ENCODE measurements around the gene COL4A2.

The COL4A2 gene

DNA sequence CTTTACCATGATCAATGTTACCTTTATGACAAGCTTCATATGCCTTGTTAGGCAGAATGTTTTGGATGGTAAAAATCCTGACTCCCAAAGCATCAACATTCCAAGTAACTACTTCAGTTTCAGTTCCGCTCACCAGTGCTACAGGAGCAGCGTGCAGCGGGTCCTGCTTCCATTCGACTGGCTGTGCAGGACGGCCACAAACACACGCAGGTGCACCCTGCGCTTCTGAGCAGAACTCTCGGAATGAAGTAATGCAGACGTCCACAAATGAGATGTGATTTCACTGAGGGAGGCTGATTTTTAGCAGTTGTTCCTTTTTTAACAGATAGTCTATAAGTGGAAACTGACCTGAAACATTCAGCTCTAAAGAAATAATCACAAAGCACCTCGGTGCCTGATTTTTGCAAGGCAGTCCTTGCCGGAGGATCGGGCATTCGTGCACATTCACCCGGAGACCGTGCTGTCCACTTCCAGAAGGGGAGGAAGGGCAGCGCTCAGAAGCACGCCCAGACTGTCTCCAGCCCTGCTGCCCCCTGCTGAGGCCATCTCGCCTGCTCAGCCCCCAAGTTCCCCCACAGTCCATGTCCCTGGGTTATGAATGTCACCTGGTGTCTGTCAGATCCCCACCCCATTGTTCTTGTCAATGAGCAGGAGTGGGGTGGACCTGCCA is 168.6 kb downstream of the COL4A2 start:
- Histone ChIP-seq H3K27ac (no peak overlapping the region), H3K79me2 (ENCODE audit: insufficient read depth, low read depth) (no peaks in the 10 kb centered on the region), H3K9ac (no peak overlapping the region), H3K27me3 (ENCODE audit: insufficient read depth, low read depth) (no peaks in the 10 kb centered on the region), H4K20me1 (ENCODE audit: insufficient read depth) (no peaks in the 10 kb centered on the region), H3K4me1 (ENCODE audit: low read depth, poor library complexity, severe bottlenecking) (no peaks in the 10 kb centered on the region), H2AFZ (ENCODE audit: low read depth) (no peak overlapping the region), H3K4me2 (no peak overlapping the region), H3K4me3 (IDR thresholded peaks at IDR 0.05; ENCODE audit: insufficient read depth, low read depth, low read length) (no peak overlapping the region), H3K36me3 (ENCODE audit: insufficient read depth) (no peaks in the 10 kb centered on the region)
- TF ChIP-seq, protein P1, sequence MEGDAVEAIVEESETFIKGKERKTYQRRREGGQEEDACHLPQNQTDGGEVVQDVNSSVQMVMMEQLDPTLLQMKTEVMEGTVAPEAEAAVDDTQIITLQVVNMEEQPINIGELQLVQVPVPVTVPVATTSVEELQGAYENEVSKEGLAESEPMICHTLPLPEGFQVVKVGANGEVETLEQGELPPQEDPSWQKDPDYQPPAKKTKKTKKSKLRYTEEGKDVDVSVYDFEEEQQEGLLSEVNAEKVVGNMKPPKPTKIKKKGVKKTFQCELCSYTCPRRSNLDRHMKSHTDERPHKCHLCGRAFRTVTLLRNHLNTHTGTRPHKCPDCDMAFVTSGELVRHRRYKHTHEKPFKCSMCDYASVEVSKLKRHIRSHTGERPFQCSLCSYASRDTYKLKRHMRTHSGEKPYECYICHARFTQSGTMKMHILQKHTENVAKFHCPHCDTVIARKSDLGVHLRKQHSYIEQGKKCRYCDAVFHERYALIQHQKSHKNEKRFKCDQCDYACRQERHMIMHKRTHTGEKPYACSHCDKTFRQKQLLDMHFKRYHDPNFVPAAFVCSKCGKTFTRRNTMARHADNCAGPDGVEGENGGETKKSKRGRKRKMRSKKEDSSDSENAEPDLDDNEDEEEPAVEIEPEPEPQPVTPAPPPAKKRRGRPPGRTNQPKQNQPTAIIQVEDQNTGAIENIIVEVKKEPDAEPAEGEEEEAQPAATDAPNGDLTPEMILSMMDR (conservative IDR thresholded peaks at IDR 0.05; ENCODE audit: low read depth, low read length) = no peak

DNA sequence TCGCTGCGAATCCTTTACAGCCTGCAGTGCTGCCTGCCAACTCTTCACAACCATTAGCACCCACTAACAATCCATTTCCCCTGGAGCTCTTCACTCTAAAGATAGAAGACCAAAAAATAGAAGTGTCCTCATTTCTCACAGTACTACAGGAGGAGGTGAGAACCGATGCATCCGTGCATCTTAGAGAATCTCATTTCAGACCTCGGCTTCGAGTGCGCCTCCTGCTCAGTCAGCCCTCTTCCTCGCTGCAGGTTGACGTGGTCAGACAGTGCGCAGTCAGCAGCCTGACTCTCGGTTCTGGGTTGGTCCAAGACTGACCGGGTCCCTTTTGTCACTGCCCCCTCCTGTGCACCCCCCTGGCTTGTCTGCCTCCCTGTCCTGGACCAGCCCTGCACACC is 169.1 kb downstream of the COL4A2 start:
- H3K9ac ChIP-seq = no peak overlapping the region
- H2AFZ ChIP-seq (ENCODE audit: low read depth) = no peak overlapping the region
- no peaks in the 10 kb centered on the region for H3K4me1 ChIP-seq (ENCODE audit: low read depth, poor library complexity, severe bottlenecking)
- H4K20me1 ChIP-seq (ENCODE audit: insufficient read depth) = no peaks in the 10 kb centered on the region
- H3K4me3 ChIP-seq (IDR thresholded peaks at IDR 0.05; ENCODE audit: insufficient read depth, low read depth, low read length) = no peak overlapping the region
- no peak overlapping the region for H3K27ac ChIP-seq
- H3K36me3 ChIP-seq (ENCODE audit: insufficient read depth) = no peaks in the 10 kb centered on the region
- no peaks in the 10 kb centered on the region for H3K79me2 ChIP-seq (ENCODE audit: insufficient read depth, low read depth)
- TF ChIP-seq, protein P1 (conservative IDR thresholded peaks at IDR 0.05; ENCODE audit: low read depth, low read length) = no peak
- H3K27me3 ChIP-seq (ENCODE audit: insufficient read depth, low read depth) = no peaks in the 10 kb centered on the region
- H3K4me2 ChIP-seq = no peak overlapping the region

- H3K27me3 ChIP-seq (ENCODE audit: insufficient read depth, low read depth) = no peaks in the 10 kb centered on the region
- H3K36me3 ChIP-seq (ENCODE audit: insufficient read depth) = no peaks in the 10 kb centered on the region
- H3K9ac ChIP-seq = no peak overlapping the region
- H4K20me1 ChIP-seq (ENCODE audit: insufficient read depth) = no peaks in the 10 kb centered on the region
- no peaks in the 10 kb centered on the region for H3K79me2 ChIP-seq (ENCODE audit: insufficient read depth, low read depth)
- no peak overlapping the region for H3K27ac ChIP-seq
- H3K4me3 ChIP-seq (IDR thresholded peaks at IDR 0.05; ENCODE audit: insufficient read depth, low read depth, low read length) = no peak overlapping the region
- H3K4me2 ChIP-seq = no peak overlapping the region
- no peak overlapping the region for H2AFZ ChIP-seq (ENCODE audit: low read depth)
- TF ChIP-seq, protein P1 (conservative IDR thresholded peaks at IDR 0.05; ENCODE audit: low read depth, low read length) = no peak
- no peaks in the 10 kb centered on the region for H3K4me1 ChIP-seq (ENCODE audit: low read depth, poor library complexity, severe bottlenecking)
Observed at GRCh38 chr13:110477706-110478245, 170.7 kb downstream of the COL4A2 start.

DNA sequence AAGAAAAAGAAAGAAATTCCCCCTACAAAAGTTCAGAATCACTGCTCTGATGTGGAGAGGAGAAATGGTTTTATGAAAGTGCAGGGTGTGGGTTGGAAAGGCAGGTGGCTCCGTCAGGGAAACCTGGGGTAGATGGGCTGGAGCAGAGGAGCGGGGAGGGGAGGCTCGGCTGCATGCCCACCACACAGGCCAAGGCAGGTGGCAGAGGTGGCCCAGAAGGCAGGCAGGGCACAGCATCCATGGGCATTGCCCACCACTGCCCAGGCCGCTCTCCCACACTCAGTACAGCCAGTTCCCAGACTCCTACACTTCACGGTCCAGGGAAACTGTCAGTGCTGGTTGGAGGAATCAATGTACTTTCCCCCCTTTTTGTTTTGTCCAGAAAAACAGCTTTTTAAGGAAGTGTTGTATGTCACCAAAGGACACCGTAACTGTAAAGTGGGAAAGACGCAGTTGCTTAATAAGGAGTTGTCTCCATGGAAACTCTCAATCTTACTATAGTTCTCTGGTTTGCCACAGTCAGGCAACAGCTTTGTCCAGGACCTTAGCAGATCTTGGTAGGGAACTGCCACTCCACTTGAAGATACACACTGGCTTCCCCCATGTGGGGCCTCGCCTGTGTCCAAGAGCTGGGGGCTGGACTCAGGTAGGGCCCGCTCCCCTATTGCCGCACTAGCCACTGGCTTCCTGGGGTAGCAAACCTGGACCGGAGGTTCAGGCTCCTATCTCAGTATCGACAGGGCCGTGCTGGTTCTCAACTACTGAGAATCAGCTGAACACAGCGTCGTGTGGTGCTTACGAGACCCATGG is 171.5 kb downstream of the COL4A2 start:
- Histone ChIP-seq H2AFZ (ENCODE audit: low read depth) (no peak overlapping the region), H3K4me1 (ENCODE audit: low read depth, poor library complexity, severe bottlenecking) (no peaks in the 10 kb centered on the region), H3K27me3 (ENCODE audit: insufficient read depth, low read depth) (no peaks in the 10 kb centered on the region), H3K4me2 (no peak overlapping the region), H3K79me2 (ENCODE audit: insufficient read depth, low read depth) (no peaks in the 10 kb centered on the region), H3K27ac (no peak overlapping the region), H3K36me3 (ENCODE audit: insufficient read depth) (no peaks in the 10 kb centered on the region), H3K9ac (no peak overlapping the region), H4K20me1 (ENCODE audit: insufficient read depth) (no peaks in the 10 kb centered on the region), H3K4me3 (IDR thresholded peaks at IDR 0.05; ENCODE audit: insufficient read depth, low read depth, low read length) (no peak overlapping the region)
- TF ChIP-seq, protein P1 (conservative IDR thresholded peaks at IDR 0.05; ENCODE audit: low read depth, low read length) = no peak
